ENCODE results near the gene RBBP7.

- TF ChIP-seq CTCF (IDR thresholded peaks at IDR 0.05 in 2 of 3, conservative IDR thresholded peaks at IDR 0.05 in 1 of 3; ENCODE audit: borderline replicate concordance in 1 of 3, insufficient read depth in 1 of 3, low read depth in 2 of 3, low read length in 2 of 3) (no peak), SP1 (IDR thresholded peaks at IDR 0.05; ENCODE audit: low read depth) (no peak)
These were observed 33.3 kb upstream of the RBBP7 start for GRCh38 chrX:16903274-16904022.

All from HCT116 (cell line).